ENCODE results near the gene BAIAP3. TPM values are rescaled to one million over a fixed set of nuclear protein-coding genes. Genes with fewer than 3 reads are reported as not detected.

The BAIAP3 gene
- total RNA-seq, 1 experiment from 2014 or later, result 10.3 TPM

DNA sequence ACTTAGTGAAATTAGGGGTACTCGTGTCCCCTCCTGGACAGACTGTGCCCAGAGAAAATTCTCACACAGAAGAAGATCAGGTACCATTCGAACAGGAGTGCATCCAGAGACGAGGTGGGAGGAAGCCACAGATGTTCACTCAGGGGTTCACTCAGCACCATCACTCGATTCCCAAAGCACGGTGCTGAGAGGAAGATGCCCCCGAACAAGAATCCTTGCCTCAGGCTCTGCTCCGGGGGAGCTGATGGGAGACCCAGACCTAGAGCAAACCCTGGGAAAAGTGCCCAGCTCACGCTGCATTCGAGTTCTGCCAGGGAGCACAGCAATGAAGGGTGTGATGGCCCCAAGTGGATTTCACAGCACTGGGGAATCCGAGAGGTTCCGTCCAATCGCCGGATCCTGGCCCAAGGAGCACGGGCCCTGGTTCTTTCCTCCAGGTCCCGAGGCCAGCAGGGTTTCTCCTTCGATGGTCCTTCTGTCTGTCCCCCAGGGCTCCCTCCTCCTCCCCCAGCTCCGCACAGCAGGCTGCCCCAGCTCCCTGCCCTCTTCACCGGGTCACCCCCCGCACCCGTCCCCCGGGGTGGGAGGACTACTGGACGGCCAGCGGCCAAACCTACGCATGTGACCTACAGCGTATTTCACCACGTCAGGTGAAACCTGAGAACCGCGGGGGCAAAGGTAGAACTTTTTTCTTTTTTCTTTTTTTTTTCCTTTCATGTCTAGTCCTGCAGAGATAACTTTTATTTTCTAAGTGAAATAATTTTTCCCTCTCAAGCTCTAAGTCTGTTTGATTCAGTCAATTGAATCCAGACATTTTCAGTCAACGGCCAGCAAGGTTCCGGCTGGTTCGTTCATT lies 34.2 kb upstream of the BAIAP3 start:
- no peak for DNase-seq (ENCODE audit: low spot score)

DNA sequence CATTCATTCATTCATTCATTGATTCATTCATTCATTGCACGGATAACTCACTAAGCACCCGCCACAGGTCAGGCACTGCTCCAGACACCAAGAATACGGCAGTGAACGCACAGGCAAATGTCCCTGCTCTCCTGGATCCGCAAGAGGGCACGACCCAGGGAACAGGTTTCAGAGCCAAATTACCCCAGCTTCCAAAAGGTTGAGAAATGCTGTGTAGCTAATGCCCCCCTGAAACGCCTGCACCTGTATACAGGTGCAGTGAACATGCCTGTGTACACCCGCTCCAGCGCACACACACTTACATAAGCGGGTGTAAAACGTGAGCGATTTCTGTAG lies 33.6 kb upstream of the BAIAP3 start:
- no peak for DNase-seq (ENCODE audit: low spot score)

DNA sequence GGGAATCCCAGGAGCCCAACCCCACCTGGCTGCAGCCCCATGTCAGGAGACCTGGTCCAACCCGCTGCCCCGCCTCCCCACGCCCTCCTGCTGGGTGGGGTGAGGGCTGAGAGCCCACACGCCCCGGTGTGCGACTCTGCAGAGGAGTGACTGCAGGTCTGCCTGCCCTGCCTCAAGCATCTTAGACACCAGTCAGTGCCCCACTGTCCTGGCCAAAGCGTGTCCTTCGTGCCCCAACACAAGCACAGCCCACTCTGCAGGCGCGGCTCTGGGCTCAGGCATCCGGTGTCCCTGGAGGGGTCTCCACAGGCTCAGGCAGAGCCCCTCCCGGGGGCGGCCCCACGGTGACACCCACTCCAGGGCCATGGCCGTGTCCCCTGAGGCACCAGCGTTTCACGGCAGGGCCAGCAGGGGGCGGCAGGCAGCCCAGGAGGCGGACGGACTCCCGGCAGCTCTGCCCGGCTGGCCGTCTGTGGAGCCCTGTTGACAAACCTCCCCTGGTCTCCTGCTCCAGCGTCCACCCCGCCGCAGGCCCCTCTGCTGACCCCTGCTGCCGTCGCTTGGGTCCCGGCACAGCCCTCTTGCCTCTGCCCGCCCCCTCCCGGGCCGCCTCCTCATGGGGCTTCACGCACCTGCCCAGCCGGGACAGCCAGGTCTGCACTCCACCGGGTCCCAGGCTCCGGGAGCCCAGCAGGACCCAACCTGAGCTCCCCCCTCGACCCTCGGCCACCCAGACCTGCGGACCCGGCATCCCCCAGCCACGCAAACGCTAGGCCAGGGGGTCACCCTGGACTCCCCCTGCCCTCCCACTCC lies 32.6 kb upstream of the BAIAP3 start:
- DNase-seq (ENCODE audit: low spot score), result no peak

DNA sequence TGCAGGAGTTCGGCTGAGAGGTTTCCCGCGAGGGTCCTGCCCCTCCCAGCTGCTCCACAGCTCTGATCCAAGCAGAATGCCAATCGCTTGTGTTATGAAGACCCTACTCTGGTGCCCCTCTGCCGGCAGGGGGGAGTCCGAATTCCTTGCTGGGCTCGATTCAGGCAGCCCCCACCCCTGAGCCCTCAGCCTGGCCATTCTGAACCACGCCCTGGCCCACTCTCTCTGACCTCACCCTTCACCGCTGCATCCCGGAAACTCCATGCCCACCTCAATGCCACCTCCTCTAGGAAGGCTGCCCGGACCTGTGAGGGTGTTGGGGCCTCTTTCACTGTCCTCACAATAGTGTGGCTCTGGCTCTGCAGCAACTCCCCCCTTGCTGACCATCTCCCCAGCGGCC lies 31.9 kb upstream of the BAIAP3 start:
- DNase-seq (ENCODE audit: low spot score), result no peak

DNA sequence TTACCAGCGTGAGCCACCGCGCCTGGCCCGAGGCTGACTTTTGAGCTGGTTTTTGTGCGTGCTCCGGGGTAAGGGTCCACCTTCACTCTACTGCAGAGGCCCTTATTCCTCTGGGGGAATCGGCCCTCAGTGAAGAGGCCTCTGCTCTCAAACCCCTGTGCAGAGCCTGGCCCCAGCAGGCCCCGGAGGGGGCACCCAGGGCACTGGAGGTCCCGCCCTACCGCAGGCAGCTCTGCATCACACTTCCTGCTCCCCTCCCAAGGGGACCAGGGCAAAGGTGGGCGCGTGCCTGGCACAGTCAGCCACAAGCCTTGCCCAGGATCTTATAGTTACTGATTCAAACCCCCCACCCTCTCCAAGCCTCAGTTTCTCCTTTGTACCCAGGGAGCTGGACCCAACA lies 27.6 kb upstream of the BAIAP3 start:
- no peak for DNase-seq (ENCODE audit: low spot score)

DNA sequence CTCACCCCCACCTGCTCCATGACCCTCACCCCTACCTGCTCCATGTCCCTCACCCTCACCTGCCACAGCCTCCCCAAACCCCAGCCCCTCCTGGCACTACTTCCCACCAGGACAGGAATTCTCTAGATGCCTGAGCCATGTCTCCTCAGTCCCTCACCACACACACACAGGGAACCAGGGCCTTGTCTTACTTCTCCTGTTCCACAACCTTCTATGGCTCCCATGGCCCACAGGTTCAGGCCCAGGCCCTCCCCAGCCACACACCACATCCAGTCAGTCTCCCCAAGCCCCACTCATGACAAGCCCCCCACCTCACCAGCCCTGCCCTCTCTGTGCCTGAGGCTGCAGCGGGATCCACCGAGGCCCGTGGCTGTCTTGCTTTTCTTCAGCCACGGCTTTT lies 27.1 kb upstream of the BAIAP3 start:
- no peak for DNase-seq (ENCODE audit: low spot score)

DNA sequence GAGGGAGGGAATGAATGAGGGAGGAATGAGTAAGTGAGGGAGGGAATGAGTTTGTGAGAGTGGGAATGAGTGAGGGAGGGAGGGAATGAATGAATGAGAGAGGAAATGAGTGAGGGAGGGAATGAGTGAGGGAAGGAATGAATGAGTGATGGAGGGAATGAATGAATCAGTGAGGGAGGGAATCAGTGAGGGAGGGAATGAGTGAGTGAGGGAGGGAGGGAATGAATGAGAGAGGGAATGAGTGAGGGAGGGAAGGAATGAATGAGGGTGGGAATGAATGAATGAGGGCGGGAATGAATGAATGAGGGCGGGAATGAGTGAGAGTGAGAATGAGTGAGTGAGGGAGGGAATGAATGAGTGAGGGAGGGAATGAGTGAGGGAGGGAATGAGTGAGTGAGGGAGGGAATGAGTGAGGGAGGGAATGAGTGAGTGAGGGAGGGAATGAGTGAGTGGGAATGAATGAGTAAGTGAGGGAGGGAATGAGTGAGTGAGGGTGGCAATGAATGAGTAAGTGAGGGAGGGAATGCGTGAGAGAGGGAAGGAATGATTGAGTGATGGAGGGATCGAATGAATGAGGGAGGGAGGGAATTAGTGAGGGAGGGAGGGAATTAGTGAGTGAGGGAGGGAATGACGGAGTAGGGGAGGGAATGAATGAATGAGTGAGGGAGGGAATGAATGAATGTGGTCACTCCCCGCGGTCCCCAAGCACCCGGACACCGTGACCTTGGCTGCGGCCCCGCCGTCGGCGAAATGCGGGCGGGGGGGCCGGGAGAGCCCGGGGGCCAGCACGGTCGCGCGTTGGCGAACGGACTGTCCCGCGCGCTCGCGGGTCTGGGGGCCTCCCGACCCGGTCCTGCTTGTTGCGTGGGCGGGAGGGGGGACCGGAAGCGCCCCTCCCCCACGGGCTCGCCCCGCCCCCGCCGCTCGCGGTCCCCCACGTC lies 25.1 kb upstream of the BAIAP3 start:
- DNase-seq (ENCODE audit: low spot score), result peak; percentile 87

DNA sequence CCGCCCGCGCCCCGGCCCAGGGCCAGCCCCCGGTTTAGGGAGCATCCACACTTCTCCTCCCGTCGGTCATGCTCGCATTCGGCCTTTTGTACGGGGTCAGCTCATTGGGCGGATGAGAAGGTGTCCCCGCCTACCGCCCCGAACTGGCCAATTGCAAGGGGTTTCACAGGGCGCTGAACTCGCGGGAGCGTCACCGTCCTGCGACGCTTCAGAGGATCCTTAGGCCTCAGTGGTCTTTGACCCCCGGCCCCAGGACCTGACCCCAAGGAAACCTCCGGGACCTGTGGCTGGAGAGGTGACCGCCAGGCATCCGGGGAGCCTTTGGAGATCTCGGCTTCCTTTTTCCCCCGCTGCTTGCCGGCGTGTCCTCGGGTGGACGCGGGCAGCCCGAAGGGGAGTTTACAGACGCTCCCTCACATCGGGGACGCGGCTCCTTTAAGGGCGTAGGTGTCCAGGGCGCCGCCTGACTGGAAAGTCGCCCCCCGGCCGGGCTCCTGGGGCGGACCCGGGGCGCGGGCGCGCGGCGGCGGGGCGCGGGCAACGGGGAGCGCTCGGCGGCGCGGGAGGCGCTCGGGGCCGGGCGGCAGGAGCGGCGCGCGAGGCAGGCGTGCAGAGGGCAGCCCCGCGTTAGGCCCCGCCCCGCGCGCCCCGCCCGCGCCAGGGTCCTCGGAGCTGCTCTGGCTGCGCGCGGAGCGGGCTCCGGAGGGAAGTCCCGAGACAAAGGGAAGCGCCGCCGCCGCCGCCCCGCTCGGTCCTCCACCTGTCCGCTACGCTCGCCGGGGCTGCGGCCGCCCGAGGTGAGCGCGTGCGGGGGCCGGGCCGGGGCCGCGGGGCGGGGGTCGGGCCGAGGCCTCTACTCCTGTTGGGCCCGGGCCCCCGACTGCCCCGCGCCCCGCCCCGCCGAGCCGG lies 24.2 kb upstream of the BAIAP3 start, which contains the start of gene UBE2I:
TSS of gene UBE2I (plus strand) at position 660 of the 909 bp plus-strand sequence. CDS start 4,395 bp downstream, outside the sequence.
- peak; percentile 93 for DNase-seq (ENCODE audit: low spot score)

DNA sequence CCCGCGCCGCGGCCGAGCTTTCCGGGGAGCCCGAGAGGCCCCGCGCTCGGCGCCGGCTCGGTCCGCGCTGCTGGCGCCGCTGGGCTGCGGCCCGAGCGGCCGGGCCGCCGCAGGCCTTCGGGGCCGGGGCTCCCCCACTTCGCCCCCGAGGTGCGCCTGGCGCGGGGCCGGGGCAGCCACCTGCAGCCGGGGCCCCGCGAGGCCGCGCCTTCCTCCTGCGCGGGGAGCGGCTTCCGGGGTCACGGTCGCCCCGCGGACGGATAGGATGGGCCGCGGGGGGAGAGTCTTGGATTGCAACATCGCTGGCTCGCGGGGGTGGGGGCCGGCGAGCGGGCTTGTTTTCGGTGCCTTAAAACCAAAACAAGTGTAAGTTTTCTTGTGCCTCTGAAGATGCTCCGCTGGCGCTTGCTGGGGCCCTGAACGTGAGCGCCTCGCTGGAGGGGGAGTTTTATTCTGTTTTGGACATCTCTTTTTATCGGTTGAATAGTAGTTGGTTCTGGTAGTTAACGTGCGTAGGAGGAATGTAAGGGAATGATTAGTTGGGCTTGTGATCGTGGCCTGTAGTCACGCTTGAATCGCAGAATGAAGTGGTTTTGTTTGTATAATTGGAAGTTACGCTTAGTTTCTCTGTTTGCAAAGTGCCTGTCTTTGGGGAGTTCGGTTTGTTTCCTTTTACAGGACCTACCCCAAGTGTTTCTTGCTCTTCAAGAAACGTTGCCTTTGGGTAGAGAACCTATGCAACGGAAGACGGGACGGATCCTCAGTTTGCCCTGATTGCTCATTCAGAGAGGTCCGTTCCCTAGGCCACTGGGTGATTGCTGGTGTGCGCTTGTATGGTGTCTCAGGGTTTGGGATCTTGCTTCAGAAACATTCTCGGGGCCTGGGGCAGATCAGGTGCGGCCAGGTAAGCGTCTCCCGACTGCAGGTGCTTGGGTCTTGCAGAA lies 23.3 kb upstream of the BAIAP3 start:
- DNase-seq (ENCODE audit: low spot score), result no peak

DNA sequence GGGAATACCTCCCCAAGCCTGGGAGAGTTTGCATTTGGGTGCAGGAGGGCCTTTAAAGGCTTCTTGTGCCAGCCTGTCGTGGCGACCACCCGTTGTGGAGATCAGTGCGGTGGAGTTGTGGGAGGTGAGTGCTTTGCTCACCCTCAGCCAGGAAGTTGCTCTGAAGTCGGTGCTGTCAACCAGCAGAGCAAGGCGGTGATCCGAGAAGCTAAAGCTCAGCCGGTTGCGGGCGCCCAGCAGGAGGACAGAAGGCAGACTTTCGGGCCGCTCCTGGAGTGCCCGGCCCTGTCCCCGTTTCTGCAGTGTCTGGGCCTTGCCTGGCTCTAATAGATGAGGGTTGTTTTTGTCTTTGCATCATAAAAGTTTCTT lies 22.6 kb upstream of the BAIAP3 start:
- no peak for DNase-seq (ENCODE audit: low spot score)

DNA sequence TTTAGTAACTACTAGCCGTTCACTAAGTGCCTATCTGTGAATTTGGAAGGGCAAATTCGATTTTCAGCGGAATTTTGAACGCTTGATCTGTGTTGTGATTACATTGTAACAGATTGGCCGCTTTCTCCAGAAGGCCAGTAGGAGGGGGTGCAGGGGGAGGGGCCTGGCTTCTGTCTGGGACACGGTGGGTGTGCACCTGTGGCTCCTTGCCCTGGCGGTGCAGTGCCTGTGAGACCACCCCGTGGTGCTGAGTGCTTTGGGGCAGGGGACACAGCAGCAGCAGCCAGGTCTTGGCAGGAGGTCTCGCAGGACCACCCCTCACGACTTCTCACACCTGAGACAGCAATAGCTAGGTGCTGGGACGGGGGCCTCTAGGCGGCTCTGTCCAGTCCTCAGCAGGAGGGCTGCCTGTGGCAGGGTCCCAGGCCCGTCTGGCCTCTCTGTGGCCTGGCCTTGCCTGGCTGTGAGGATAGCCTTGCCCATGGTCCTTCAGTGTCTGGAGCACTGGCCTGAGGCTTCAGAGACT lies 22.2 kb upstream of the BAIAP3 start:
- DNase-seq (ENCODE audit: low spot score), result no peak

DNA sequence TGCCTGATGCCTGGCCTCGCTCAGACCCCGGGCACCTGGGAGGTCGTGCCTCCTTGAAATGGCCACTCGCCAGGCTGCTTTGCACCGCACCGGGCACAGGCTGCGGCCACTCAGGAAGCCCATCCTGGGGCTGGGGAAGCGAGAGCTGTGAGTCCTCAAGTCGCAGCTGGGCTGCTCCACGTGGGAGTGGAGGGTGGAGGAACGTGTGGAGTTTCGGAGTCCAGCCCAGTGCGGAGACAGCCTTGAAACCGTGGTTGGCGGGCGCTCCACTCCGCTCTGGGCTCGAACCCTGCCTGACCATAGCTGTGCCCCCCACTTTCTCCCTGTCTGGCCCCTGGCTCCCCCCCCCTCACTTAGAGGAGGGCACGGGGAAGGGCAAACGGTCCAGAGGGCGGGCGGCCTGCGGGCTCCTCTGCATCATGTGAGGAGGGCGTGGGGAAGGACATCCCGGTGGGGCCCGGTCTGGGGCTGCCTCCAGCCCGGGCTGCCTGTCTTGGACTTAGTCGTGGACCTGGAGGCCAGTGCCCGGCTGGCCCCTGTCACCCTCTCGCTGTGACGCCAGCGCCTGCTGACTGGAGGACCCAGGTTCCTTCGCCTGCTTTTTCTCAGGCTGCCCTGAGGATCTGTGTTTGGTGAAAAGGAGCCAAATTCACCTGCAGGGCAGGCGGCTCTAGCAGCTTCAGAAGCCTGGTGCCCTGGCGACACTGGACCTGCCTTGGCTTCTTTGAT lies 21.5 kb upstream of the BAIAP3 start:
- DNase-seq (ENCODE audit: low spot score), result no peak

DNA sequence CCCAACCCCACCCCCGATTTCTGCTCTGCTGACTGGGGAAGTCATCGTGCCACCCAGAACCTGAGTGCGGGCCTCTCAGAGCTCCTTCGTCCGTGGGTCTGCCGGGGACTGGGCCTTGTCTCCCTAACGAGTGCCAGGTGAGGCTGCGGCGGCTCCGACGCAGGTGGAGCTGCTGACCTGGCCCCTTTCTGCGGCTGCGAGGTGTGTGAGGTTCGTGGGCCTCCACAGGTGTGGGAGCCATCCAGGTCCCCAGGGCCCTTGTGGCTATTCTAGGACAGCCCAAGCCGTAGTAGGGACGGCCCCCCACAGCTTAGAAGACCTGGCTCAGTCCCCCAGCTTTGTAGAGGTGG lies 21.0 kb upstream of the BAIAP3 start:
- no peak for DNase-seq (ENCODE audit: low spot score)

DNA sequence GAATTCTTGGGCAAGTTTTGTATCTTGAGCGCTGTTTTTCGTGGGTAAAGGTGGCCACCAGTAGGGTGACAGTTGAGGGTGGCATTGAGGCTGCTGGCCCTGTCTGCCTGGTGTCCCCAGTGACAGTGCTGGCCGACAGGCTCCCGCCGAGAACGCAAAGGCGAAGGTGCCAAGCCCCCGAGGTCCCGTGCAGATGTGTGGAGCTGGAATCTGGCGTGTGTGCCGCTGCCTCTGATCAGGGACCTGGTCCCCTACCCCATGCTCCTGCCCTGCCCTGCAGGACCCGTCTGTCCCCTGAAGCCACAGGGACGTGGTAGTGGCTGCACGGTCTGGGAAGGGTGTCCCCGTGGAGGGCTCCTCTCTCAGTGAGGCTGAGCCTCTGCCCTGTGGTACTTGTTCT lies 20.5 kb upstream of the BAIAP3 start:
- DNase-seq (ENCODE audit: low spot score), result no peak

DNA sequence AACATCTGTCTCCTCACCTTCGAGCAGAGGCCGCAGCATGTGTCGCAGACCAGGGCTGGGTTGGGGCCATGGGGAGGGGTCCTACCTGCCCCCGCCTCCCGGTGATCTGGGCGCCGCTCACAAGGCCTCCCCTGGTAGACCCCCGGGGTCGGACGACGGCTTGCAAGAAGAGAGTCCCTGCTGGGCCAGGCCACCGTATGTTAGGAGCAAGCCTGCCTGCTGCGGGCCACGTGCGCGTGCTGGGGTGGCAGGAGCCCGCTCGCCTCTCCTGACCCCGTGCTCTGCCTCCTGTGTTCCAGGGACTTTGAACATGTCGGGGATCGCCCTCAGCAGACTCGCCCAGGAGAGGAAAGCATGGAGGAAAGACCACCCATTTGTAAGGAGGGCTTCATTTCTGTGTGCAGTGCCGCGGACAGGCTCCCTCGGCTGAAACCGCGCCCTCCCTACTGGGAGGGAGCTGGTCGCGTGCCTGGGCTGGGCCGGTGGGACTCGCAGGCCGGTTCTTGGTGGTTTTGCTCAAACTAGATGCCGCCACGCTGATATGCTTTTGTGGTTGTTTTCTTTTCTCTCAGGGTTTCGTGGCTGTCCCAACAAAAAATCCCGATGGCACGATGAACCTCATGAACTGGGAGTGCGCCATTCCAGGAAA lies 19.6 kb upstream of the BAIAP3 start:
- no peak for DNase-seq (ENCODE audit: low spot score)

DNA sequence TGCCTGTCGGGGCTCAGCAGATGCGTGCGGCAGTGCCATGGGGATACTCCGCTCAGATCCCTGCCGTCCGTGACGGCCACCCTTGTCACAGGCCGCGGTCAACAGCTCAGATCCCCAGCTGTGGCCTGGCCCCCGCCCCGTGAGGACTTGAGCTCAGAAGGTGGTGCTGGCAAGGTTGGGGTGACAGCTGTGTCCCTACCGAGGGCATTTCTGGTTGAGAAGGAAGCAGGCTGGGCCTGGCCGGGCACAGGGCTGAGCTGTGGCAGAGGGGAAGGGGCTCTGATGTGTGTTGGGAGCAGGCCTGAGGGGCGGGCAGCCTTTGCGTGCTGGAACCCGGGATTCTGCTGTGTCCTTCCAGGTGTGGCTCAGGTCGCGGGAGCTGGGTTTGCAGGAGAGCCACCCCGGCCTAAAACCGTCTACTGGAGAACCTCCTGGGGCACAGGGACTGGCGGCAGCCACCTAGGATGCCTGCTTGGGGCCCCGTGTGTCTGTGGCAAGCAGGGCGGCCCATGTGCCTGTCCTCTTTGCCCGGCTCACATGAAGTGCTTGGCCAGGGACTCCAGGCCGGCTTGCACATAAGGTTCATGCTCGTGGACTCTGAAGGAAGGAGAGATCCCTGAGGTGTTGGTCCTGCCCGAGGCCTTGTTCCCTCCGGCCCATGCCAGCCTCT lies 18.9 kb upstream of the BAIAP3 start:
- DNase-seq (ENCODE audit: low spot score), result no peak

DNA sequence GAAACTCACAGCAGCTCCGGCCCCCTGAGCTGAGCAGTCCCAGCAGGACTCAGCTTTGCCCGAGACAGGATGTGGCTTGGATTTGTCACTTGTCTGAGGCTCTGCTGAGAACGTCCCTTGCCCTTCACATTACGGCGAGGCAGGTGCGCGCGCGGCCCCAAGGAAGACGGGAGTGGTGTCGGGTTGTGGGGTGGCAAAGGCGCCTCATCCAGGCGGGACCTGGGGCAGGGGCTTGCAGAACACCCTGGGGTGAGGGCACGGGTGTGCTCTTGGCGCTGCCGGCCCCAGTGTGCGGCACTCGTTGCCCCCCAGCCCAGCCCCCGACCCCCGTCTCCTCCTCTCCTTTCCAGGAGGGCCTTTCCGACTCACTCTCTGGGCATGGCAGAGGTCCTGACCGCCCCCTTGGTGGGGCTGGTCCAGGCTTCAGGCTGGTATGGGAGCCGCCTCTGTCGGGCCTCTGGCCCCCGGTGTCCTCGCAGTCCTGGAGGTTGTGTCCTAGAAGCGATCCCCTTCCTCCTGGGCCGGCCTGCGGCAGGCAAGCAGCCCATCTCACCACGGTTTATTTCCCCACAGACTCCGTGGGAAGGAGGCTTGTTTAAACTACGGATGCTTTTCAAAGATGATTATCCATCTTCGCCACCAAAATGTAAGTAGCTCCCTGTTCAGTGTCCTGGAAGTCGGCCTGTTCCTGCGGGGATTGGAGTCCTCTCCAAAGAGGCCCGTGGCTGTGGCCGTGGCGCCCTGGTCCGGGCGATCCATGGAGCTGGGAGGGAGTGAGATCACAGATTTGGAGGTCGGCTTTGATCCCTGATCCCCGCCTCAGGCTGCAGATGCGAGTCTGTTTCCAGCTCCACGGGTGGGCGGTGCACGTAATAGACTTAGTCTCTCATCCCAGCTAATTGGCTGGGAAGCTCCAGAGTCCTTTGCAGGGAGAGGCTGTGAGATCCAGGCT lies 18.1 kb upstream of the BAIAP3 start:
- no peak for DNase-seq (ENCODE audit: low spot score)

All from A172 (cell line).